ENCODE data around the gene MRTFA.

MRTFA gene

GRCh38 chr22:40416636-40417035, 219.9 kb downstream of the MRTFA start:
- no peak for DNase-seq (ENCODE audit: low spot score)
- in situ Hi-C loops (cut with MboI; ENCODE audit: low pct_unique_long_range_greater_than_20kb, low sequenced_read_pairs, unreplicated experiment): no loop called here
- TF ChIP-seq CTCF (IDR thresholded peaks at IDR 0.05; ENCODE audit: extremely low read depth, insufficient read depth, missing control alignments): no peak

- no peak for DNase-seq (ENCODE audit: low spot score)
- no peak for TF ChIP-seq CTCF (IDR thresholded peaks at IDR 0.05; ENCODE audit: extremely low read depth, insufficient read depth, missing control alignments)
- in situ Hi-C loops (cut with MboI; ENCODE audit: low pct_unique_long_range_greater_than_20kb, low sequenced_read_pairs, unreplicated experiment): no loop called here
Measured at GRCh38 chr22:40416267-40416570, 220.3 kb downstream of the MRTFA start.

- no peak for TF ChIP-seq CTCF (IDR thresholded peaks at IDR 0.05; ENCODE audit: extremely low read depth, insufficient read depth, missing control alignments)
- DNase-seq (ENCODE audit: low spot score): peak; percentile 73
- in situ Hi-C loops (cut with MboI; ENCODE audit: low pct_unique_long_range_greater_than_20kb, low sequenced_read_pairs, unreplicated experiment): no loop called here
Measured at GRCh38 chr22:40415531-40416266, 220.8 kb downstream of the MRTFA start.

- TF ChIP-seq CTCF (IDR thresholded peaks at IDR 0.05; ENCODE audit: extremely low read depth, insufficient read depth, missing control alignments): no peak
- in situ Hi-C loops (cut with MboI; ENCODE audit: low pct_unique_long_range_greater_than_20kb, low sequenced_read_pairs, unreplicated experiment): no loop called here
- DNase-seq (ENCODE audit: low spot score): peak; percentile 68
Measured at GRCh38 chr22:40414838-40415505, 221.5 kb downstream of the MRTFA start.

GRCh38 chr22:40414311-40414710, 222.2 kb downstream of the MRTFA start:
- in situ Hi-C loops (cut with MboI; ENCODE audit: low pct_unique_long_range_greater_than_20kb, low sequenced_read_pairs, unreplicated experiment): no loop called here
- no peak for TF ChIP-seq CTCF (IDR thresholded peaks at IDR 0.05; ENCODE audit: extremely low read depth, insufficient read depth, missing control alignments)
- no peak for DNase-seq (ENCODE audit: low spot score)

- in situ Hi-C loops (cut with MboI; ENCODE audit: low pct_unique_long_range_greater_than_20kb, low sequenced_read_pairs, unreplicated experiment): no loop called here
- no peak for DNase-seq (ENCODE audit: low spot score)
- no peak for TF ChIP-seq CTCF (IDR thresholded peaks at IDR 0.05; ENCODE audit: extremely low read depth, insufficient read depth, missing control alignments)
Measured at GRCh38 chr22:40413873-40414272, 222.6 kb downstream of the MRTFA start.
